Ishikawa (cell line): ENCODE data around the gene PLBD2.

Experiments used
- CEBPB ChIP-seq: IDR thresholded peaks from 2 replicates; pipeline ENCODE4 v1.6.1; 2012
- CREB1 ChIP-seq: IDR thresholded peaks from 2 replicates; pipeline ENCODE4 v1.6.1; 2012; ENCODE audit warnings: low read depth
- EGR1 ChIP-seq: IDR thresholded peaks from 2 replicates; pipeline ENCODE4 v1.6.1; 2012
- EP300 ChIP-seq: IDR thresholded peaks from 2 replicates; pipeline ENCODE4 v1.6.1; 2012; ENCODE audit warnings: borderline replicate concordance
- FOXM1 ChIP-seq: IDR thresholded peaks from 2 replicates; pipeline ENCODE4 v1.6.1; 2012; ENCODE audit warnings: low read depth, borderline replicate concordance
- NFIC ChIP-seq: IDR thresholded peaks from 2 replicates; pipeline ENCODE4 v1.6.1; 2012
- RAD21 ChIP-seq: IDR thresholded peaks from 2 replicates; pipeline ENCODE4 v1.6.1; 2012; ENCODE audit warnings: low read depth
- TAF1 ChIP-seq: IDR thresholded peaks from 2 replicates; pipeline ENCODE4 v1.6.1; 2012; ENCODE audit warnings: low read depth, mild to moderate bottlenecking
- TCF12 ChIP-seq: IDR thresholded peaks from 2 replicates; pipeline ENCODE4 v1.6.1; 2012; ENCODE audit warnings: low read depth
- TEAD4 ChIP-seq: IDR thresholded peaks from 2 replicates; pipeline ENCODE4 v1.6.1; 2012
- USF1 ChIP-seq: IDR thresholded peaks from 2 replicates; pipeline ENCODE4 v1.6.1; 2012
- YY1 ChIP-seq: IDR thresholded peaks from 2 replicates; pipeline ENCODE4 v1.6.1; 2012; ENCODE audit warnings: low read depth
- ZBTB7A ChIP-seq: IDR thresholded peaks from 2 replicates; pipeline ENCODE4 v1.6.1; 2012; ENCODE audit warnings: low read depth
- TF ChIP-seq, protein P1 (sequence below): IDR thresholded peaks from 2 replicates; pipeline ENCODE4 v1.6.1; 2012; ENCODE audit warnings: low read depth, mild to moderate bottlenecking
- TF ChIP-seq, protein P2 (sequence below): IDR thresholded peaks from 2 replicates; pipeline ENCODE4 v1.6.1; 2012

The PLBD2 gene

GRCh38 chr12:113358381-113359132 is at the start of gene PLBD2:
Gene PLBD2 (plus strand): TSS chr12:113358587. CDS start chr12:113358601, 14 bp downstream.
- no peak; the same call in 1 of the 2 replicates for TF ChIP-seq TAF1
- TF ChIP-seq FOXM1, result no peak
- TF ChIP-seq NFIC, result 0 out of 2 replicates have a peak, but pooled peaks have one; percentile 5
- TF ChIP-seq CREB1, result no peak
- TF ChIP-seq, protein P1, sequence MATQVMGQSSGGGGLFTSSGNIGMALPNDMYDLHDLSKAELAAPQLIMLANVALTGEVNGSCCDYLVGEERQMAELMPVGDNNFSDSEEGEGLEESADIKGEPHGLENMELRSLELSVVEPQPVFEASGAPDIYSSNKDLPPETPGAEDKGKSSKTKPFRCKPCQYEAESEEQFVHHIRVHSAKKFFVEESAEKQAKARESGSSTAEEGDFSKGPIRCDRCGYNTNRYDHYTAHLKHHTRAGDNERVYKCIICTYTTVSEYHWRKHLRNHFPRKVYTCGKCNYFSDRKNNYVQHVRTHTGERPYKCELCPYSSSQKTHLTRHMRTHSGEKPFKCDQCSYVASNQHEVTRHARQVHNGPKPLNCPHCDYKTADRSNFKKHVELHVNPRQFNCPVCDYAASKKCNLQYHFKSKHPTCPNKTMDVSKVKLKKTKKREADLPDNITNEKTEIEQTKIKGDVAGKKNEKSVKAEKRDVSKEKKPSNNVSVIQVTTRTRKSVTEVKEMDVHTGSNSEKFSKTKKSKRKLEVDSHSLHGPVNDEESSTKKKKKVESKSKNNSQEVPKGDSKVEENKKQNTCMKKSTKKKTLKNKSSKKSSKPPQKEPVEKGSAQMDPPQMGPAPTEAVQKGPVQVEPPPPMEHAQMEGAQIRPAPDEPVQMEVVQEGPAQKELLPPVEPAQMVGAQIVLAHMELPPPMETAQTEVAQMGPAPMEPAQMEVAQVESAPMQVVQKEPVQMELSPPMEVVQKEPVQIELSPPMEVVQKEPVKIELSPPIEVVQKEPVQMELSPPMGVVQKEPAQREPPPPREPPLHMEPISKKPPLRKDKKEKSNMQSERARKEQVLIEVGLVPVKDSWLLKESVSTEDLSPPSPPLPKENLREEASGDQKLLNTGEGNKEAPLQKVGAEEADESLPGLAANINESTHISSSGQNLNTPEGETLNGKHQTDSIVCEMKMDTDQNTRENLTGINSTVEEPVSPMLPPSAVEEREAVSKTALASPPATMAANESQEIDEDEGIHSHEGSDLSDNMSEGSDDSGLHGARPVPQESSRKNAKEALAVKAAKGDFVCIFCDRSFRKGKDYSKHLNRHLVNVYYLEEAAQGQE, result peak; percentile 84
- TF ChIP-seq CEBPB, result no peak
- peak; percentile 38; the same call in 1 of the 2 replicates for TF ChIP-seq TCF12
- no peak for TF ChIP-seq TEAD4
- peak; percentile 96 for TF ChIP-seq USF1
- TF ChIP-seq EGR1, result peak; percentile 97
- TF ChIP-seq ZBTB7A, result peak; percentile 66; the same call in 1 of the 2 replicates
- TF ChIP-seq EP300, result no peak
- TF ChIP-seq RAD21, result no peak
- TF ChIP-seq, protein P2, sequence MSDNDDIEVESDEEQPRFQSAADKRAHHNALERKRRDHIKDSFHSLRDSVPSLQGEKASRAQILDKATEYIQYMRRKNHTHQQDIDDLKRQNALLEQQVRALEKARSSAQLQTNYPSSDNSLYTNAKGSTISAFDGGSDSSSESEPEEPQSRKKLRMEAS, result peak; percentile 64
- no peak; the same call in none of the 2 replicates for TF ChIP-seq YY1

GRCh38 chr12:113310489-113310888 is 47.9 kb upstream of the PLBD2 start:
- TF ChIP-seq CREB1 (no peak), RAD21 (peak; percentile 20; the same call in 1 of the 2 replicates)

- no peak for TF ChIP-seq YY1
- TF ChIP-seq EP300, result no peak
- TF ChIP-seq, protein P2, result no peak
- TF ChIP-seq CREB1, result no peak
- TF ChIP-seq TAF1, result no peak
- no peak for TF ChIP-seq CEBPB
Measured at GRCh38 chr12:113314121-113314529, 44.3 kb upstream of the PLBD2 start.

GRCh38 chr12:113315358-113315757 is 43.0 kb upstream of the PLBD2 start:
- no peak for TF ChIP-seq EP300
- TF ChIP-seq NFIC, result no peak
- no peak for TF ChIP-seq USF1
- TF ChIP-seq TEAD4, result no peak
- no peak for TF ChIP-seq CEBPB
- TF ChIP-seq, protein P2, result no peak
- TF ChIP-seq EGR1, result no peak
- TF ChIP-seq CREB1, result no peak
- TF ChIP-seq YY1, result no peak

DNA sequence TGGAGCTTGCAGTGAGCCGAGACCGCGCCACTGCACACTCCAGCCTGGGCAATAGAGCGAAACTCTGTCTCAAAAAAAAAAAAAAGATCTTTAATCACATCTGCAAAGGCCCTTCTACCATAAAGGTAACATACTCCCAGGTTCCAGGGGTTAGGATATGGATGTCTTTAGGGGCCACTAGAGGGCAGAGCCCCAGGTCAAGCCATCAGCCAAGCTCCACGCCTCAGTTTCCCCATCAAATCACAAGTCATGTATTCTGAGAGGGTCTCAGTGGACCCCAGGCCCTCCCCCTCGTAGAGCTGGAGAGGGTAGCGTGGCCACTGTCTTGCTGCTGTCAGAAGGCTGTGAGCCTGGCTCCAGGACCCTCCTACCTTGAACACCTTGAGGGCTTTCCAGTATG is 42.2 kb upstream of the PLBD2 start:
- TF ChIP-seq FOXM1, result no peak

DNA sequence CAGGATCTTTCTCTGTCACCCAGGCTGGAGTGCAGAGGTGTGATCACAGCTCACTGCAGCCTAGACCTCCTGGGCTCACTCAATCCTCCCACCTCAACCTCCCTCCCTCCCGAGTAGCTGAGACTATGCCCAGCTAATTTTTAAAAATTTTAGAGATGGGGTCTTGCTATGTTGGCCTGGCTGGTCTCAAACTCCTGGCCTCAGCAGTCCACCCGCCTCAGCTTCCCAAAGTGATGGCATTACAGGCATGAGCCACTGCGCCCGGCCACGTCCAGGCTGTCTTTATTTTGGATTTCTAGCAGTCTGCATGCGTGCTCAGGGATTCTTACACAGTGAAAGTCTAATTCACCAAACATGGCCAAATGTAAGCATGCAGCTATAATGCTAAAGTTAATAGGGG is 41.3 kb upstream of the PLBD2 start:
- no peak for TF ChIP-seq EGR1
- TF ChIP-seq FOXM1, result no peak
- TF ChIP-seq EP300, result no peak
- TF ChIP-seq YY1, result no peak
- no peak for TF ChIP-seq CREB1
- no peak for TF ChIP-seq CEBPB
- TF ChIP-seq USF1, result no peak

- TF ChIP-seq TCF12, result no peak
- TF ChIP-seq RAD21, result no peak
- no peak for TF ChIP-seq FOXM1
- TF ChIP-seq, protein P1, result no peak
- TF ChIP-seq ZBTB7A, result no peak
- no peak for TF ChIP-seq EP300
- no peak for TF ChIP-seq YY1
Measured at GRCh38 chr12:113318046-113318656, 40.2 kb upstream of the PLBD2 start.
